OCI-LY3 (cell line): ENCODE measurements around the gene TRPV4.

Source experiments
- CTCF ChIP-seq: fragments of 200-600, 300-600 bp; sonication (generic); IDR thresholded peaks from 2 replicates; pipeline ENCODE4 v1.5.1; 2014; ENCODE audit warnings: antibody characterized with exemption, low read length, low read depth
- EZH2phosphoT487 ChIP-seq: fragments of 200-600 bp; shearing (Covaris generic); IDR thresholded peaks from 2 replicates; pipeline ENCODE4 v1.6.1; 2018; ENCODE audit warnings: antibody characterized with exemption, mixed run types, low read depth

GRCh38 chr12:109822416-109822815 lies 10.8 kb downstream of the TRPV4 start:
- TF ChIP-seq EZH2phosphoT487: no peak
- no peak for TF ChIP-seq CTCF
